Inflammatory macrophage treated with lipopolysaccharide for 1 hour (primary cell): Measurements from ENCODE around the gene TIMM44.
A peak's percentile ranks its signal among the peaks of the same experiment; 100 is the strongest.
"Not testable (repeated sequence)": the region's sequence is repeated elsewhere in the genome, so short reads cannot be mapped to it uniquely, and the experiment has no call there.

ENCODE experiments used
- DNase-seq, 2 donors: peaks; one replicate each; pipeline ENCODE4 v3.0.0-alpha.2; 2020 to 2022

Gene TIMM44

GRCh38 chr19:7923295-7924191 lies 19.9 kb downstream of the TIMM44 start:
- no peak for DNase-seq

DNA sequence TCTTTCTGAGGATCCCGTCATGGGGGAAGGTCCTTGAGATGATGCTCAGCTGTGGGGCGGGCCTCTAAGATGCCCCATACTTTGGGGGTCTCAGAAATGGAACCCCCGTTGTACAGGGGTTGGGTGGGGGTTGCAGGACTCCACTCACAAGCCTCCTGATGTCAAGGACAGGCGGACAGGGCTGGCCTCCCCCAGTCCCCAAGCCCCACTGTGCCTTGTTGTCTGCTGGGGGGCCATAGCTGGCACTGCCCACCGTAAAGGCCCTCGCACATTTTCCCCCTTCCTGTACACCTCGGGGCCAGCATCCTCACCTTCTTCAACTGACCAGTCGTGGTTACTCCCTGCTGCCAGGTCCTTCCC lies 20.6 kb downstream of the TIMM44 start:
- DNase-seq = no peak

GRCh38 chr19:7921967-7922835 lies 21.3 kb downstream of the TIMM44 start:
- no peak for DNase-seq

GRCh38 chr19:7921302-7921966 lies 22.0 kb downstream of the TIMM44 start:
- no peak for DNase-seq

GRCh38 chr19:7920519-7921301 lies 22.8 kb downstream of the TIMM44 start:
- peak; percentile 90 to 99 for DNase-seq

GRCh38 chr19:7919610-7920518 lies 23.6 kb downstream of the TIMM44 start, which contains the start of gene SNAPC2:
Gene SNAPC2 (plus strand): TSS chr19:7920338. CDS start chr19:7920367, 29 bp downstream.
- DNase-seq = peak; percentile 84 to 90

DNA sequence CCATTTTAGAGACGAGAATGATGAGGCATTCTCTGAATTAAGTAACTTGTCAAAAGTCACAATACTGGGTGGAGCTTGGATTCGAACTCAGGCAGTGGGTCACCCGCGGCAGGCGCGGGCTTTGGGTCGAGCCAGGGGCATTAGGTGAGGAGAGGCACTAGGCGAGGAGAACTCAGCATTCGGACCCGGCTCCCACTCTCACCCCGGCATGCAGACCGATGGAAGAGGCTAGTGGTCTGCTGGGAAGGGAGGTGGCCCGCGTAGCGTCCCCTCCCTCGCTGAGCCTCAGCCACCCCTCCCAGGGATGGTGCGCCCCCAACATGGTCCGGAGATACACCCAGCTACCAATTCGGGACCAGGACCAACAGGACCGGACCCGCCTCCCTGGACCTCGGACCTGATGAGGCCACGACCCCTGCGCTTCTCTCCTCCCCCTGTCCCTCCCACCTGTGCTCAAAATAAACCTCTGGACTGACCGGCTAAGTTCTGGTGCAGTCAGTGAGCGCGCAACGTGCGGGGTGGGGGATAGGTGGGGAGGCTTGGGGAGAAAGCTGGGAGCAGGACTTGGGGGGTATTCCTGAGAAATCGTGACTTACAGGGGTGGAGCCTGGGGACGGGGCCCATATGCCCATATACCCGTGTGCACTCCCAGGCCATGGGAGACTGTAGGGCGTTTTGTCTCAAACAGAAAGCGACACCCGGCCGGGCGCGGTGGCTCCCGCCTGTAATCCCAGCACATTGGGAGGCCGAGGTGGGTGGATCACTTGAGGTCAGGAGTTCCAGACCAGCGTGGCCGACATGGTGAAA lies 24.6 kb downstream of the TIMM44 start:
- DNase-seq = no peak

- not testable (repeated sequence) for DNase-seq
These were observed 25.3 kb downstream of the TIMM44 start for GRCh38 chr19:7918062-7918614.

DNA sequence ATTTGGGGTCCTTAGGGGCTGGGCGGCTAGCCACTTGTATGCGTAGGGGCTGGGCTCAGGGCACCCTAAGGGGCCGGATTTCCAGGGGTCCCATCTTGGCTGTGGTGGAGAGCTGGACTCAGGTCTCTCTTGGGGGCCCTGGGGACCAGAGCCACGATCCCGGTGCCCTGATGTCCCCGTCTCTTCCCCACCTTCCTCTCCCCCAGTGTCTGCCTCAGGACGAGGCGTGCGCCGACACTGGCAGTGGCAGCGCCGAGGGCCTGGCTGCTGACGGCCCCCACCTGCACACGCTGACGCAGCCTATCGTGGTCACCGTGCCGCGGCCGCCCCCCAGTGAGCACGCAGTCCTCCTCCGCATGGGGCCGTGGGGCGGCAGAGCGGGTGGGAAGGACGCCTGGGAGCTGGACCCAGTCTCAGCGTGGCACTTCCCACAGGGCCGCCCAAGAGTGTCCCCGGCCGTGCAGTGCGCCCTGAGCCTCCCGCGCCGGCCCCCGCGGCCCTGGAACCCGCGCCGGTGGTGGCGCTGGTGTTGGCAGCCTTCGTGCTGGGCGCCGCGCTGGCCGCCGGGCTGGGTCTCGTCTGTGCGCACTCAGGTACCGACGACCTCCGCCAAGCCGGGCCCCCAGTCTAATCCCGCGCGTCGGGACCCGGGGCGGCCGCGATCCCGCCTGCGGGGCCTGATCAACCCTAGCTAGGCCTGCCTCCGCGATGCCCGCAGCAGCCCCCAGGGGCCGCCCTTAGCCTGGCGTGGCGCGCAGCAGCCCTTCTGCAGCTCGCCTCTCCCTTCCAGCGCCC lies 26.0 kb downstream of the TIMM44 start:
- DNase-seq = peak in 1 of 2 donors; percentile 52

DNA sequence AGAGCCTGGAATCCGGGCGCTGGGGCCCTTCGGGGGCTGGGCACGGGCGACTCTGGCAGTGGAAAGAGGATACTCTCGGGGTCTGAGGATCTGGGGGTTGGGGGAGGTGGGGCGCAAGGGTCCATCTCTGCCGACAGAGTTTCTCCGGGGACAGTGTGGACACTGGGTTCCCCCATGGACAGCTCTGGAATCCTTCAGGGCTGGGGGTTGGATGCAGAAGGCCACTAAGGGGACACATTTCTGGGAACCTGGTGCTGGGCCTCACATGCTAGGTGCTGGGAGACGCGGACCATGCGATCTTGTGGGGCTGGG lies 26.6 kb downstream of the TIMM44 start:
- no peak for DNase-seq

DNA sequence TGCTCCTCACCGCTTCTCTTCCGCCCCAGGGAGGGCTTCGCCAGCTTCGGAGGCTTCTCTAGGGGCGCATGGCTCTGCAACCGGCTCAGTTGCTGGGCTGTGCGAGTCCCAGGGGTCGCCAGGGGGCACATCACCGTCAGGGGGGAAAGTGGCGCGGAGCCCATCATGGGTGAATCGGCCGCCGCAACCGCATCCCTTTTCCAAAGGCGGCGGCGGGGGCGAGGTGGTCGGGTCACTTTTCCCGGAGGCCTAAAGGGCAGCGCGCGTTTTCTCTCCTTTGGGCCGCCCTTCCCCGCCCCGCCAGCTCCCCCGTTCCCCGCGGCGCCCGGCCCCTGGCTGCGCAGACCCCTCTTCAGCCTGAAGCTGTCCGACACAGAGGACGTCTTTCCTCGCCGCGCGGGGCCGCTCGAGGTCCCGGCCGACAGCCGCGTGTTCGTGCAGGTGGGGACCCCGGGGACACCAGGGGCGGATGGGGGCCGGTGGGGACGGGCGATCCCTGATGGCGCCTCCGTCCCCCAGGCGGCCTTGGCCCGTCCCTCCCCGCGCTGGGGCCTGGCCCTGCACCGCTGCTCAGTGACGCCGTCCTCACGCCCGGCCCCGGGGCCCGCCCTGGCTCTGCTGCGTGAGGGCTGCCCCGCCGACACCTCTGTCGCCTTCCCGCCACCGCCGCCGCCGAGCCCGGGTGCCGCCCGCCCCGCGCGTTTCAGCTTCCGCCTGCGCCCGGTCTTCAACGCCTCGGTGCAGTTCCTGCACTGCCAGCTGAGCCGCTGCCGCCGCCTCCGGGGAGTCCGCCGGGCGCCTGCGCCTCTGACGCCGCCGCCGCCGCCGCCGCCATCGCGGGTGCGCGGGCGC lies 27.1 kb downstream of the TIMM44 start:
- DNase-seq = peak in 1 of 2 donors; percentile 45

- no peak for DNase-seq
These were observed 28.0 kb downstream of the TIMM44 start for GRCh38 chr19:7915250-7916102.

GRCh38 chr19:7914598-7915045 lies 28.8 kb downstream of the TIMM44 start, which contains the start of gene TGFBR3L:
Gene TGFBR3L (plus strand): TSS chr19:7914830.
- no peak for DNase-seq

DNA sequence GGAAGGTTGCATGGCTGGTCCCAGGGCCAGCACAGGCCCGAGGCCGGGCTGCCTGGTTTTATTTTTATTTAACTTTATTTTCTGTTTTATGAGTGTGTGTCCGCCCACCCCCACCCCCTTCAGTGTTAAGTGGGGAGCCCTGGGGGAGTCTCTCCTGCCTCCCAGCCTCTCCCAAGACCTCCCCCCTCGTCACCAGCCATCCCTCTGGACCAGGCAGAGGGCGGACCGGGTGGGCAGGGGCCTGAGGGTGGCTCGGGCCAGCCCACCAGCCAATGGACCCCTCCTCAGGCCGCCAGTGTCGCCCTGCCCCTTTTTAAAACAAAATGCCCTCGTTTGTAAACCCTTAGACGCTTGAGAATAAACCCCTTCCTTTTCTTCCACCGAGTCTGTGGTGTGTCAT lies 29.4 kb downstream of the TIMM44 start:
- no peak for DNase-seq

- DNase-seq = no peak
These were observed 29.8 kb downstream of the TIMM44 start for GRCh38 chr19:7913652-7914051.

DNA sequence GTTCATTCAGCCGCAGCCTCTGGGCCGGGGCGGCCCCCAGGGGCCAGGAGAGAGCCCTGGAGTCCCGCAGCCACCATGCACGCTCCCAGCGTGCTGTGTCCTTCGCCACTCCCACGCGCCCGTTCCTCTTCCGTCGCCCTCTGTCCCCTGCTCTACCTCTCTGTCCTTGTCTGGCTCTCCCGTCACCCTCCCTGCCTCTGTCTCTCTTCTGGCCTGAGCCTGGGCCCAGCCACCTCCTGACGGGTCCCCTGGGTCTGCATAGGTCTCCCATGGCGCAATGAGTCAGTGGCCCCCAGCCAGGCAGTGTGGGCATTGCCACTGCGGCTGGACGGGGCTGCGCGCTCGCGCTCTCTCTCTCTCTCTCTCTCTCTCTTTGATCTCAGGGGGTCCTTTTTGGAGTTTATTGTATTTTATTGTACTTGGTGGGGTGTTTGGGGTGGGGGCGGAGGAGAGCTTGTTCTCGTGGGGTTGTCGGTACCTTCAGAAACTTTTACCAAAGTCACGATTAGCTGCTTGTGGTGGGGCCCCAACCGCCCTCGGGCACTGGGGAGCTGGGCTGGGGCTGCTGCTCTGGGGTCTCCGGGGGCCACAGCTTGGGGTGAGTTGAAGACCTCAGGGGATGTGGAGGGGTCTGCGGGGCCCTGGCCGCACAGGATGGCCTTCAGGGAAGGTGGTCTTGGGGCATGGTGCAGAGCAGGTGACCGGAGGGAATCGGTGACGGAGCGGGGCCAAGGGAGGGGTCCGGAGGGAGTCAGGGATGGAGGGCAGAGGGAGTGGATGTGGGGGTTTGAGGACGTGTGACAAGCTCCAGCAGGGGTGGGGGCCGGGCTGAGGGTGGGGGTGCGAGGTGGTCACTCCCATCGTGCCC lies 30.5 kb downstream of the TIMM44 start:
- DNase-seq = no peak
